ENCODE data around the gene SCG2.

Gene SCG2

GRCh38 chr2:223642506-223642905, 40.3 kb upstream of the SCG2 start:
- DNase-seq (ENCODE audit: low read depth, low spot score) = no peak
- peaks cover 11% of the 10 kb centered on the region for H3K9me3 ChIP-seq (ENCODE audit: insufficient read depth, low read length)
- no peaks in the 10 kb centered on the region for H3K36me3 ChIP-seq (ENCODE audit: insufficient read depth, insufficient read length, low read length)
- no peak overlapping the region for H3K9ac ChIP-seq (ENCODE audit: insufficient read length, low read depth)
- no peaks in the 10 kb centered on the region for H3K4me1 ChIP-seq (ENCODE audit: insufficient read depth, insufficient read length)
- TF ChIP-seq ZNF274 (IDR thresholded peaks at IDR 0.05; ENCODE audit: low read depth, low read length) = no peak
- no peak for TF ChIP-seq SUZ12 (IDR thresholded peaks at IDR 0.05; ENCODE audit: extremely low read depth, insufficient read depth, insufficient read length)
- no peak for TF ChIP-seq YY1 (IDR thresholded peaks at IDR 0.05; ENCODE audit: insufficient read depth, insufficient read length)
- H3K27me3 ChIP-seq (ENCODE audit: insufficient read depth, insufficient read length) = no peaks in the 10 kb centered on the region
- H3K4me3 ChIP-seq (ENCODE audit: insufficient read length, low read depth) = no peak overlapping the region

- no peak for DNase-seq (ENCODE audit: low read depth, low spot score)
- no peaks in the 10 kb centered on the region for H3K36me3 ChIP-seq (ENCODE audit: insufficient read depth, insufficient read length, low read length)
- no peaks in the 10 kb centered on the region for H3K4me1 ChIP-seq (ENCODE audit: insufficient read depth, insufficient read length)
- TF ChIP-seq ZNF274 (IDR thresholded peaks at IDR 0.05; ENCODE audit: low read depth, low read length) = no peak
- no peak for TF ChIP-seq SUZ12 (IDR thresholded peaks at IDR 0.05; ENCODE audit: extremely low read depth, insufficient read depth, insufficient read length)
- no peak for TF ChIP-seq YY1 (IDR thresholded peaks at IDR 0.05; ENCODE audit: insufficient read depth, insufficient read length)
- H3K4me3 ChIP-seq (ENCODE audit: insufficient read length, low read depth) = no peak overlapping the region
- peaks cover 11% of the 10 kb centered on the region for H3K9me3 ChIP-seq (ENCODE audit: insufficient read depth, low read length)
- no peak overlapping the region for H3K9ac ChIP-seq (ENCODE audit: insufficient read length, low read depth)
- H3K27me3 ChIP-seq (ENCODE audit: insufficient read depth, insufficient read length) = no peaks in the 10 kb centered on the region
These were observed 38.9 kb upstream of the SCG2 start for GRCh38 chr2:223641082-223641481.

- no peak for DNase-seq (ENCODE audit: low read depth, low spot score)
- H3K36me3 ChIP-seq (ENCODE audit: insufficient read depth, insufficient read length, low read length) = no peaks in the 10 kb centered on the region
- no peak overlapping the region for H3K4me3 ChIP-seq (ENCODE audit: insufficient read length, low read depth)
- no peak for TF ChIP-seq SUZ12 (IDR thresholded peaks at IDR 0.05; ENCODE audit: extremely low read depth, insufficient read depth, insufficient read length)
- TF ChIP-seq YY1 (IDR thresholded peaks at IDR 0.05; ENCODE audit: insufficient read depth, insufficient read length) = no peak
- no peak for TF ChIP-seq ZNF274 (IDR thresholded peaks at IDR 0.05; ENCODE audit: low read depth, low read length)
- H3K27me3 ChIP-seq (ENCODE audit: insufficient read depth, insufficient read length) = no peaks in the 10 kb centered on the region
- H3K4me1 ChIP-seq (ENCODE audit: insufficient read depth, insufficient read length) = no peaks in the 10 kb centered on the region
- H3K9me3 ChIP-seq (ENCODE audit: insufficient read depth, low read length) = peaks cover 11% of the 10 kb centered on the region
- H3K9ac ChIP-seq (ENCODE audit: insufficient read length, low read depth) = no peak overlapping the region
These were observed 32.9 kb upstream of the SCG2 start for GRCh38 chr2:223635080-223635479.

GRCh38 chr2:223634238-223634637, 32.1 kb upstream of the SCG2 start:
- DNase-seq (ENCODE audit: low read depth, low spot score) = no peak
- H3K36me3 ChIP-seq (ENCODE audit: insufficient read depth, insufficient read length, low read length) = peaks cover under 1% of the 10 kb centered on the region
- TF ChIP-seq YY1 (IDR thresholded peaks at IDR 0.05; ENCODE audit: insufficient read depth, insufficient read length) (no peak), SUZ12 (IDR thresholded peaks at IDR 0.05; ENCODE audit: extremely low read depth, insufficient read depth, insufficient read length) (no peak), ZNF274 (IDR thresholded peaks at IDR 0.05; ENCODE audit: low read depth, low read length) (no peak)
- peaks cover 7% of the 10 kb centered on the region for H3K9me3 ChIP-seq (ENCODE audit: insufficient read depth, low read length)
- H3K4me1 ChIP-seq (ENCODE audit: insufficient read depth, insufficient read length) = no peaks in the 10 kb centered on the region
- H3K27me3 ChIP-seq (ENCODE audit: insufficient read depth, insufficient read length) = peaks cover 6% of the 10 kb centered on the region
- H3K4me3 ChIP-seq (ENCODE audit: insufficient read length, low read depth) = no peak overlapping the region
- H3K9ac ChIP-seq (ENCODE audit: insufficient read length, low read depth) = no peak overlapping the region

- peaks cover 2% of the 10 kb centered on the region; the same call in 1 of the 2 replicates for H3K9me3 ChIP-seq (ENCODE audit: insufficient read depth, low read length)
- no peak overlapping the region for H3K4me3 ChIP-seq (ENCODE audit: insufficient read length, low read depth)
- H3K27me3 ChIP-seq (ENCODE audit: insufficient read depth, insufficient read length) = peaks cover 12% of the 10 kb centered on the region
- H3K9ac ChIP-seq (ENCODE audit: insufficient read length, low read depth) = no peak overlapping the region
- TF ChIP-seq SUZ12 (IDR thresholded peaks at IDR 0.05; ENCODE audit: extremely low read depth, insufficient read depth, insufficient read length) = no peak
- TF ChIP-seq YY1 (IDR thresholded peaks at IDR 0.05; ENCODE audit: insufficient read depth, insufficient read length) = no peak
- TF ChIP-seq ZNF274 (IDR thresholded peaks at IDR 0.05; ENCODE audit: low read depth, low read length) = no peak
- DNase-seq (ENCODE audit: low read depth, low spot score) = no peak
- peaks cover 3% of the 10 kb centered on the region for H3K36me3 ChIP-seq (ENCODE audit: insufficient read depth, insufficient read length, low read length)
- H3K4me1 ChIP-seq (ENCODE audit: insufficient read depth, insufficient read length) = no peaks in the 10 kb centered on the region
These were observed 31.5 kb upstream of the SCG2 start for GRCh38 chr2:223633656-223634055.

- no peak for DNase-seq (ENCODE audit: low read depth, low spot score)
- no peaks in the 10 kb centered on the region for H3K4me1 ChIP-seq (ENCODE audit: insufficient read depth, insufficient read length)
- peaks cover 3% of the 10 kb centered on the region for H3K36me3 ChIP-seq (ENCODE audit: insufficient read depth, insufficient read length, low read length)
- H3K4me3 ChIP-seq (ENCODE audit: insufficient read length, low read depth) = no peak overlapping the region
- peaks cover 20% of the 10 kb centered on the region for H3K27me3 ChIP-seq (ENCODE audit: insufficient read depth, insufficient read length)
- no peak for TF ChIP-seq SUZ12 (IDR thresholded peaks at IDR 0.05; ENCODE audit: extremely low read depth, insufficient read depth, insufficient read length)
- no peak for TF ChIP-seq ZNF274 (IDR thresholded peaks at IDR 0.05; ENCODE audit: low read depth, low read length)
- no peak for TF ChIP-seq YY1 (IDR thresholded peaks at IDR 0.05; ENCODE audit: insufficient read depth, insufficient read length)
- no peaks in the 10 kb centered on the region for H3K9me3 ChIP-seq (ENCODE audit: insufficient read depth, low read length)
- H3K9ac ChIP-seq (ENCODE audit: insufficient read length, low read depth) = no peak overlapping the region
These were observed 30.7 kb upstream of the SCG2 start for GRCh38 chr2:223632826-223633225.

GRCh38 chr2:223626716-223627115, 24.6 kb upstream of the SCG2 start:
- H3K9ac ChIP-seq (ENCODE audit: insufficient read length, low read depth) = no peak overlapping the region
- DNase-seq (ENCODE audit: low read depth, low spot score) = no peak
- no peaks in the 10 kb centered on the region for H3K9me3 ChIP-seq (ENCODE audit: insufficient read depth, low read length)
- no peak overlapping the region for H3K4me3 ChIP-seq (ENCODE audit: insufficient read length, low read depth)
- H3K36me3 ChIP-seq (ENCODE audit: insufficient read depth, insufficient read length, low read length) = peaks cover 3% of the 10 kb centered on the region
- no peaks in the 10 kb centered on the region for H3K4me1 ChIP-seq (ENCODE audit: insufficient read depth, insufficient read length)
- TF ChIP-seq SUZ12 (IDR thresholded peaks at IDR 0.05; ENCODE audit: extremely low read depth, insufficient read depth, insufficient read length) (no peak), YY1 (IDR thresholded peaks at IDR 0.05; ENCODE audit: insufficient read depth, insufficient read length) (no peak), ZNF274 (IDR thresholded peaks at IDR 0.05; ENCODE audit: low read depth, low read length) (no peak)
- peaks cover 80% of the 10 kb centered on the region for H3K27me3 ChIP-seq (ENCODE audit: insufficient read depth, insufficient read length)

Data from NT2/D1 (cell line).